Measurements from ENCODE around the gene PTPRU. TPM values are rescaled to one million over a fixed set of nuclear protein-coding genes. Genes with fewer than 3 reads are reported as not detected.

PTPRU gene
- total RNA-seq, 1 donor from 2014 or later = 19.0 TPM

DNA sequence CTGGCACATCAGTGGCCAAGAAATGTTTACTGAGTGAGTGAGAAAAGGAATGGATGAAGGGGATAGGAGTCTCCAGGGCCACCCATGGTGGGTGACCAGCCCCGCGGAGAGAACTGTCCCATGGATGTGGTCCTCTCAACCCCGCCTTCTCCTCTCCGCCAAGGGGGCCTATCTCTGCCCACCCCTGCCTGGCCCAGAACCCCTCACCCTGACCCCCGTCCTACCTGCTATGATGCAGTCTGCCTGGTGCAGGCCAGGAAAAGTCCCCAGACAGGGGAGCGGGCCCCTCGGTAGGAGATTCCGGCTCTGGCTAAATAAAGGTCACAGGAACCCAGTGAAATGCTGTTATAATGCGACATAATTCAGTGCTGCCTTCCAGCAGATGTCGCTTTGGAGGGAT, 107.6 kb downstream of the PTPRU start:
- Mint-ChIP-seq H3K9me3 (ENCODE audit: unreplicated experiment) (no peaks in the 10 kb centered on the region), H3K27ac (ENCODE audit: unreplicated experiment) (no peak overlapping the region), H3K27me3 (ENCODE audit: unreplicated experiment) (peaks cover 5% of the 10 kb centered on the region), H3K4me3 (ENCODE audit: unreplicated experiment) (no peak overlapping the region), H3K36me3 (ENCODE audit: low read depth, unreplicated experiment) (no peaks in the 10 kb centered on the region), H3K4me1 (ENCODE audit: unreplicated experiment) (no peaks in the 10 kb centered on the region)
- DNase-seq (ENCODE audit: low spot score) = no peak
- TF ChIP-seq, protein P1, sequence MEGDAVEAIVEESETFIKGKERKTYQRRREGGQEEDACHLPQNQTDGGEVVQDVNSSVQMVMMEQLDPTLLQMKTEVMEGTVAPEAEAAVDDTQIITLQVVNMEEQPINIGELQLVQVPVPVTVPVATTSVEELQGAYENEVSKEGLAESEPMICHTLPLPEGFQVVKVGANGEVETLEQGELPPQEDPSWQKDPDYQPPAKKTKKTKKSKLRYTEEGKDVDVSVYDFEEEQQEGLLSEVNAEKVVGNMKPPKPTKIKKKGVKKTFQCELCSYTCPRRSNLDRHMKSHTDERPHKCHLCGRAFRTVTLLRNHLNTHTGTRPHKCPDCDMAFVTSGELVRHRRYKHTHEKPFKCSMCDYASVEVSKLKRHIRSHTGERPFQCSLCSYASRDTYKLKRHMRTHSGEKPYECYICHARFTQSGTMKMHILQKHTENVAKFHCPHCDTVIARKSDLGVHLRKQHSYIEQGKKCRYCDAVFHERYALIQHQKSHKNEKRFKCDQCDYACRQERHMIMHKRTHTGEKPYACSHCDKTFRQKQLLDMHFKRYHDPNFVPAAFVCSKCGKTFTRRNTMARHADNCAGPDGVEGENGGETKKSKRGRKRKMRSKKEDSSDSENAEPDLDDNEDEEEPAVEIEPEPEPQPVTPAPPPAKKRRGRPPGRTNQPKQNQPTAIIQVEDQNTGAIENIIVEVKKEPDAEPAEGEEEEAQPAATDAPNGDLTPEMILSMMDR (IDR thresholded peaks at IDR 0.05; ENCODE audit: unreplicated experiment) = no peak

DNA sequence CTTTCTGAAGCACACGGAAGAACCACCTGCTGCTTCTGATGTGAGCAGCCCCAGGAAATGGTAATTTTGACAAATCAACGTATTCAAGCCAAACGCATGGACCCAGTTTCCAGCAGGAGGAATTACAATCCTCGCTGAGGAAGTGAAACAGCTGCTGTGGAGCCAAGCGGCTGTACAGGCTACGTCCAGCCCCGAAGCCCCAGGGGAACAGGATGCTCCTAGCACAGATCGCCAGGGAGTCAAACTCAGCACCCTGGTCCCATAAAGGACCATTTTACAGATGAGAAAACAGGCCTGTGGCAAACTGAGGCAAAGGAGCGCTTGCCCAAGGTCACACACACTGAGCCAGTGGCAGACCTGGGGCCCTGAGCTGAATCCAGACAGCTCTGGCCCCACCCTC, 108.0 kb downstream of the PTPRU start:
- DNase-seq (ENCODE audit: low spot score) = peak; percentile 18

DNA sequence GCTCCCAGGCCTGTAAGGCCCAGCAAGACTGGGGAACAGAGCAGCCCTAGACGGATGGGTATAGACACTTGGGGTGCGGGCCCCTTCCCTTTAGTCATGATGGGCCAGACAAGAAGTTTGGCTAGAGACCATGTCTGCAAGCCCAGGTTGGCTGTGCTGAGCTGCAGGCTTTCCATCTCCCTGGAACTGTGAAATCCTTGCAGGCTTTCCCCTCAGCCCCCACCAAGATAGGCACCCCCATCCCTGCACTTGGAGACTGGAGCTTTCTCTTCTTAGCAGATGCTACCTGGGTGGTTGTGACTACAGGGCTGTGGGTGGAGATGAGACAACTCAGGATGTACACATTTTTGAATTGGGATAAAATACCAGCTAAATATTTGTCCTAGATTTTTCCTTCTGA, 110.3 kb downstream of the PTPRU start:
- Mint-ChIP-seq H3K27me3 (ENCODE audit: unreplicated experiment) (peaks cover 6% of the 10 kb centered on the region), H3K27ac (ENCODE audit: unreplicated experiment) (no peak overlapping the region), H3K4me3 (ENCODE audit: unreplicated experiment) (no peak overlapping the region), H3K9me3 (ENCODE audit: unreplicated experiment) (no peaks in the 10 kb centered on the region), H3K36me3 (ENCODE audit: low read depth, unreplicated experiment) (no peaks in the 10 kb centered on the region), H3K4me1 (ENCODE audit: unreplicated experiment) (peaks cover 10% of the 10 kb centered on the region)
- no peak for DNase-seq (ENCODE audit: low spot score)
- TF ChIP-seq, protein P1 (IDR thresholded peaks at IDR 0.05; ENCODE audit: unreplicated experiment) = no peak

More for the DNA sequence above, 108.0 kb downstream of the PTPRU start:
- Mint-ChIP-seq H3K4me1 (ENCODE audit: unreplicated experiment) (no peaks in the 10 kb centered on the region), H3K4me3 (ENCODE audit: unreplicated experiment) (no peak overlapping the region), H3K9me3 (ENCODE audit: unreplicated experiment) (no peaks in the 10 kb centered on the region), H3K27me3 (ENCODE audit: unreplicated experiment) (peaks cover 5% of the 10 kb centered on the region), H3K27ac (ENCODE audit: unreplicated experiment) (no peak overlapping the region), H3K36me3 (ENCODE audit: low read depth, unreplicated experiment) (no peaks in the 10 kb centered on the region)
- TF ChIP-seq, protein P1 (IDR thresholded peaks at IDR 0.05; ENCODE audit: unreplicated experiment) = no peak

DNA sequence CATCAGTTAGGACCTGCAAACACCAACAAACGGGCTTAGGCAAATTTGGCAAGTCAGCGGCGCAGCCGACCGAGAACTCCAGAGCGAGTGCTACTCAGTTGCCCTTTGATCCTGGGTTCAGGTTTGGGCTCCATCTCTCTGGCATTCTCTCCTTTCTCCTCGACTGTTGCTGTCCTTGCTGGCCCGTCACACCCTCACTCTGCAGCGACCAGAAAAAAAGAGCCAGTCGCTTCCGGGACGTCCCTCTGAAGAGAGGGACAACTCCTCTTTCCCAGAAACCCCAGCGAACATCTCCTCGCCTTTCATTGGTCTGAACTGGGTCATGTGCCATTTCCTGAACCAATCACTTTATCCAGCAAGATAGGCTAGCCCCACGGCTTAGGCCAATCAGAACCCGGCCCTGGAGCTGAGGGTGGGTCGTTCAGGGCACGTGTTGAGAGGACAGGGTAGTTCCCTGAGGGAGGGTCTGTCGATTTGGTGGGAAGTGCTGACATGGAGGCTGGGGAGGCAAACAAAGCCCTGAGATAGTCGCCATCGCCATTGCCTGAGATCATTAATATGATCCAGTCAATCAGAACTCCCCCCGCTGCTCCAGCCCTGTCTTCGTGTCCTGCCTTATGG, 113.7 kb downstream of the PTPRU start:
- Mint-ChIP-seq H3K9me3 (ENCODE audit: unreplicated experiment) (no peaks in the 10 kb centered on the region), H3K27me3 (ENCODE audit: unreplicated experiment) (peaks cover 12% of the 10 kb centered on the region), H3K27ac (ENCODE audit: unreplicated experiment) (no peak overlapping the region)

More for the DNA sequence above, 113.7 kb downstream of the PTPRU start:
- DNase-seq (ENCODE audit: low spot score) = no peak
- Mint-ChIP-seq H3K4me1 (ENCODE audit: unreplicated experiment) (peaks cover 18% of the 10 kb centered on the region), H3K4me3 (ENCODE audit: unreplicated experiment) (no peak overlapping the region), H3K36me3 (ENCODE audit: low read depth, unreplicated experiment) (peaks cover 4% of the 10 kb centered on the region)
- TF ChIP-seq, protein P1 (IDR thresholded peaks at IDR 0.05; ENCODE audit: unreplicated experiment) = no peak

All from endothelial cell (in vitro differentiated cells).